ENCODE measurements around the gene MINAR1. TPM values are rescaled to one million over a fixed set of nuclear protein-coding genes. Genes with fewer than 3 reads are reported as not detected.

The MINAR1 gene
- total and polyA plus RNA-seq, 8 donors: 0.50 to 1.0 (median 0.66) TPM

DNA sequence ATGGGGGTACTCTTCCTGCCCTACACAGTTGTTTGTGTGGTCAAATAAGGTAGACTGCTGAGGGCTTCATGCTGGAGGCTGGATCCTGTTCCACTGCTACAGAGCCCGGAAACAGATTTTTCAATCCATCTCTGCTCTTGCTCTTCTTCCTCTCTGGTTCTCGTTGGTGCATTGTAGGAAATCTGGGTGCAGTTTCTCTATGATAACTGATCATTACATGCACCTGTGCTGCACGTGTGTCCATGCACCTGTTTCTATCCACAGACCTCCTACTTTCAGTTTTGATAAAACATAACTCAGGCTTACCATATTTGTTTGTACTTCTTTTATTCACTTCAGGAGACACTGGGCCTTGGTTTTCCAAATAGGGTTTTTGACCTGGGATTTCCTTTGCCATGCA lies 21.3 kb downstream of the MINAR1 start:
- Histone ChIP-seq H3K4me3 (no peak overlapping the region), H3K27ac (no peak overlapping the region), H3K36me3 (no peaks in the 10 kb centered on the region), H3K4me1 (no peaks in the 10 kb centered on the region), H3K9me3 (no peaks in the 10 kb centered on the region), H3K27me3 (peaks cover 8 to 29% of the 10 kb centered on the region in 2 donors)
- intact Hi-C loops (cut with DNase I): no loop called here
- ATAC-seq (no peak), DNase-seq (no peak)
- TF ChIP-seq, protein P1, sequence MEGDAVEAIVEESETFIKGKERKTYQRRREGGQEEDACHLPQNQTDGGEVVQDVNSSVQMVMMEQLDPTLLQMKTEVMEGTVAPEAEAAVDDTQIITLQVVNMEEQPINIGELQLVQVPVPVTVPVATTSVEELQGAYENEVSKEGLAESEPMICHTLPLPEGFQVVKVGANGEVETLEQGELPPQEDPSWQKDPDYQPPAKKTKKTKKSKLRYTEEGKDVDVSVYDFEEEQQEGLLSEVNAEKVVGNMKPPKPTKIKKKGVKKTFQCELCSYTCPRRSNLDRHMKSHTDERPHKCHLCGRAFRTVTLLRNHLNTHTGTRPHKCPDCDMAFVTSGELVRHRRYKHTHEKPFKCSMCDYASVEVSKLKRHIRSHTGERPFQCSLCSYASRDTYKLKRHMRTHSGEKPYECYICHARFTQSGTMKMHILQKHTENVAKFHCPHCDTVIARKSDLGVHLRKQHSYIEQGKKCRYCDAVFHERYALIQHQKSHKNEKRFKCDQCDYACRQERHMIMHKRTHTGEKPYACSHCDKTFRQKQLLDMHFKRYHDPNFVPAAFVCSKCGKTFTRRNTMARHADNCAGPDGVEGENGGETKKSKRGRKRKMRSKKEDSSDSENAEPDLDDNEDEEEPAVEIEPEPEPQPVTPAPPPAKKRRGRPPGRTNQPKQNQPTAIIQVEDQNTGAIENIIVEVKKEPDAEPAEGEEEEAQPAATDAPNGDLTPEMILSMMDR (IDR thresholded peaks at IDR 0.05): no peak

DNA sequence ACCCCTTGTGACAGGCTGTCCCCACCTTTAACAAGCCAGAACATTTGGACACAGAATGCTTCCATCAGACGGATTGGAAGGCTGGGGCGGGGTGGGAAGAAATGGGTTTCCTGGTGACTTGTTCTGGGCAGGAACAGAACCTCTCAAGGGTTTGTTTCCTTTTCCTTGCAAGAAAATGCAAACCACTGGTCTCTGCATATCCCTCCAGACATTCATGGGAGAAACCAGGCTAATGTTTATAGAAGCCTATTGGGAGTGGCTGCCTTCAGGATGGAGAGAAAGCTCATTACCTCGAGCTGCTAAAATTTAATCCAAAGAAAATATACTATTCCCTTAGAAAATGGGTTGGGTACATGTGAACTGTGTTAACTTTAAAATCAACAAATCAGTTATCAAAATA lies 21.9 kb downstream of the MINAR1 start:
- Histone ChIP-seq H3K36me3 (no peaks in the 10 kb centered on the region), H3K4me3 (no peak overlapping the region), H3K27ac (no peak overlapping the region), H3K9me3 (no peaks in the 10 kb centered on the region), H3K27me3 (peaks cover 8 to 29% of the 10 kb centered on the region in 2 donors), H3K4me1 (no peaks in the 10 kb centered on the region)
- DNase-seq (no peak), ATAC-seq (no peak)
- TF ChIP-seq, protein P1 (IDR thresholded peaks at IDR 0.05): no peak
- intact Hi-C loops (cut with DNase I): no loop called here

DNA sequence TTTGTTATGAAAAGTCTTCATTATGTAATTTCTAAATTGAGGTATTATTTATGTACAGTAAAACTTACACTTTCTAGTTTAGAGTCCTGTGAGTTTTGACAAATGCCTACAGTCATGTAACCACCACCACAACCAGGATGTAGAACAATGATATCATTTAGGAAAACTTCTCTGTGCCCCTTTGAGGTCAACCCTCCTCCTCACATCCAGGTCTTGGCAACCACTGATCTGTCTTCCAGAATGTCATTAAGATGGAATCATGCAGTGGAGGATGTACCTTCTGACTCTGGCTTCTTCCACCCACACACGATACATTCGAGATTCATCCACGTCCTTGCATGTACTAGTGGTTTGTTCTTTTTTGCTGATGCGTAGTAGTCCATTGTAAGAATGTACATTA lies 23.2 kb downstream of the MINAR1 start:
- no peak for ATAC-seq
- Histone ChIP-seq H3K36me3 (no peaks in the 10 kb centered on the region), H3K27ac (no peak overlapping the region), H3K4me3 (no peak overlapping the region), H3K27me3 (peaks cover 8 to 19% of the 10 kb centered on the region in 2 donors), H3K9me3 (no peaks in the 10 kb centered on the region), H3K4me1 (no peaks in the 10 kb centered on the region)
- intact Hi-C loops (cut with DNase I): no loop called here
- no peak for DNase-seq
- TF ChIP-seq, protein P1 (IDR thresholded peaks at IDR 0.05): no peak

DNA sequence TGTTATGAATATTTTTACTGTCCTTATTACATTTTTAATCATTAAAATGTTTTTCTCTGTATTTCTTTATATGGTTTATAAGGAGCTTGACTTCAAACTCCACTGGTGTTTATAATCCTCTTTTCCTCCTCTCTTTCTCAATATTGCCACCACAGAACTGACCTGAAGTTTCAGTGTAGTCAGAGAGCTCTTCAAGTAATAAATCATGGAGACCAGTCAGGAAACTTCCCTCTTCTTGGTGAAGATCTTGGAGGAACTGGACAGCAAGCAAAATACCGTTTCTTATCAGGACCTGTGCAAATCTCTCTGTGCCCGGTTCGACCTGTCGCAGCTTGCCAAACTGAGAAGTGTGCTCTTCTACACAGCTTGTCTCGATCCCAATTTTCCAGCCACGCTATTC lies 23.8 kb downstream of the MINAR1 start:
- Histone ChIP-seq H3K27me3 (peaks cover 5 to 13% of the 10 kb centered on the region in 2 donors), H3K4me3 (no peak overlapping the region), H3K36me3 (no peaks in the 10 kb centered on the region), H3K4me1 (no peaks in the 10 kb centered on the region), H3K27ac (no peak overlapping the region), H3K9me3 (no peaks in the 10 kb centered on the region)
- intact Hi-C loops (cut with DNase I): no loop called here
- no peak for ATAC-seq
- no peak for DNase-seq
- TF ChIP-seq, protein P1 (IDR thresholded peaks at IDR 0.05): no peak

DNA sequence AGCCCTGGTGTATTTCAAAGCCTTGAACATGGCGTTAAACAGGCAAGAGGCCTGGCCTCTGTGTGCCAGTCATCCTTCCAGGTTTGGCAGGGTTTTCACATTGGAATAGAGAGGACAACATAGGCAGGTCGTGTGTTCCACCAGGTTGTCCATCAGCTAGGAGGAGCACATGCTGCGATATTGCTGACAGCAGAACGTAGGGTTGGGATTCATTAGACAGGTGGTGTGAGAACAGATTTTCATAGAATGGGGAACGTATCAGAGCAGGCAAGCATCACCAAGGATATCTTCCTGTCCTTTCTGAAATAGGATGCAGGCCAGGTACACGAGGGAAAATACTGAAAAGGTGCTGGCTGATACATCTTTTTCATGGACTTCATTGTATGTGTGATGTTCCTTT lies 26.4 kb downstream of the MINAR1 start:
- TF ChIP-seq, protein P1 (IDR thresholded peaks at IDR 0.05): no peak
- Histone ChIP-seq H3K27me3 (peaks cover 0 to 4% of the 10 kb centered on the region in 2 donors), H3K27ac (no peak overlapping the region), H3K36me3 (no peaks in the 10 kb centered on the region), H3K4me1 (no peaks in the 10 kb centered on the region), H3K9me3 (no peaks in the 10 kb centered on the region), H3K4me3 (no peak overlapping the region)
- DNase-seq: no peak
- no peak for ATAC-seq
- intact Hi-C loops (cut with DNase I): no loop called here
